Activated T-helper 17 cell treated with anti-CD3 and anti-CD28 coated beads, Interleukin-2, amount 50 U/mL, for 72 hours (primary cell): ENCODE results near the gene CRHR2. TPM values are rescaled to one million over a fixed set of nuclear protein-coding genes. Genes with fewer than 3 reads are reported as not detected.
A peak's percentile ranks its signal among the peaks of the same experiment; 100 is the strongest.

Source experiments
- ATAC-seq: fragments of 150-1000 bp; cut with Tn5 transposase; replicated peaks from 2 replicates; pipeline ENCODE4 v1.10.0; 2021; ENCODE audit warnings: mild to moderate bottlenecking, moderate library complexity
- H3K27ac Mint-ChIP-seq: one replicate; pipeline ENCODE4 v1.8.0; 2022; ENCODE audit warnings: mixed read lengths
- H3K27me3 Mint-ChIP-seq: one replicate; pipeline ENCODE4 v1.8.0; 2022; ENCODE audit warnings: mixed read lengths
- H3K36me3 Mint-ChIP-seq: one replicate; pipeline ENCODE4 v1.8.0; 2022; ENCODE audit warnings: low read depth, mild to moderate bottlenecking, mixed read lengths
- H3K4me1 Mint-ChIP-seq: one replicate; pipeline ENCODE4 v1.8.0; 2022; ENCODE audit warnings: mixed read lengths
- H3K4me3 Mint-ChIP-seq: one replicate; pipeline ENCODE4 v1.8.0; 2022; ENCODE audit warnings: mild to moderate bottlenecking, mixed read lengths
- H3K9me3 Mint-ChIP-seq: one replicate; pipeline ENCODE4 v1.8.0; 2022; ENCODE audit warnings: mixed read lengths
- total RNA-seq, 2 donors: library from RNA; stranded (reverse); gene quantifications; one replicate each; pipeline ENCODE4 v1.2.3, GENCODE V29; 2022

CRHR2 gene
- total RNA-seq, 2 donors from 2014 or later = not detected

- Mint-ChIP-seq H3K4me3 (no peak overlapping the region), H3K9me3 (peaks cover 11% of the 10 kb centered on the region), H3K27me3 (no peaks in the 10 kb centered on the region), H3K27ac (no peak overlapping the region), H3K4me1 (no peaks in the 10 kb centered on the region), H3K36me3 (peaks cover 15% of the 10 kb centered on the region)
- no peak for ATAC-seq
These were observed 31.9 kb upstream of the CRHR2 start for GRCh38 chr7:30714129-30714528.

DNA sequence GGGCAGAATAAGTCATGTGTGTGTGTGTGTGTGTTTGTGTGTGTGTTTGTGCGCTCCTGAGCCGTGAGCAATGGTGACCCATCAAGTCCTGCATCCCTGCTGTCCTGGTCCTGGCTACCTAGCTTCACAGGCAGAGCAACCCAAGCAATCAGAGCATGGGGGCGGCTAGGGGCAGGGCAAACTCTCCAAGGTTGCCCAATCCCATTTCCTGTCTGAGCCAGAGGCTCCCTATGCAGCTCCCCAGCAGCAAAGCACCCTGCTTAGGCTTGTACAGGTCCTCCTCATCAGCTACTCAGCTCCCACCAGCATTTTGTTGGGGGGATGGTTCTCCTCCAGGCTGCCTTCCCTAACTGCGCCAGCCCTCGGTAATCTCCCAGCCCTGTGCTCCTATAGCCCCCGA, 31.1 kb upstream of the CRHR2 start:
- no peaks in the 10 kb centered on the region for H3K27me3 Mint-ChIP-seq
- H3K36me3 Mint-ChIP-seq = peaks cover 12% of the 10 kb centered on the region
- ATAC-seq = no peak
- H3K27ac Mint-ChIP-seq = no peak overlapping the region
- peaks cover 8% of the 10 kb centered on the region for H3K9me3 Mint-ChIP-seq
- H3K4me3 Mint-ChIP-seq = no peak overlapping the region
- H3K4me1 Mint-ChIP-seq = no peaks in the 10 kb centered on the region

DNA sequence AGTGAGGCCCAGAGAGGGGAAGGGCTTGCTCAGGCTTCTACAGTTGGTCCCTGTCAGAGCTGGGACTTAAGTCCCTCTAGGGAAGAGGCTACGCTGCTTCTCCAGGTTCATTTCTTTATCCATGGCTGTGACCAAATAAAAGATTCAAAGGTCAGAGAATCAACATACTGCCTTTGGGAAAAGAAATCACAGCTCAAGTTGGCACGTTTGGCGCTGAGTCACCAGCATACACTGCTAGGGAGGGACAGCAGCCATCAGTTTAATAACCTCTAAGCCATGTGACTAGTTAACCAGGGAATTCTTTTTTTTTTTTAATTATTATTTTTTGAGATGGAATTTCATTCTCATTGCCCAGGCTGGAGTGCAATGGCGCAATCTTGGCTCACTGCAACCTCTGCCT, 28.4 kb upstream of the CRHR2 start:
- H3K27me3 Mint-ChIP-seq = no peaks in the 10 kb centered on the region
- no peaks in the 10 kb centered on the region for H3K9me3 Mint-ChIP-seq
- peaks cover 4% of the 10 kb centered on the region for H3K4me1 Mint-ChIP-seq
- H3K27ac Mint-ChIP-seq = no peak overlapping the region
- ATAC-seq = no peak
- no peak overlapping the region for H3K4me3 Mint-ChIP-seq
- H3K36me3 Mint-ChIP-seq = no peaks in the 10 kb centered on the region

DNA sequence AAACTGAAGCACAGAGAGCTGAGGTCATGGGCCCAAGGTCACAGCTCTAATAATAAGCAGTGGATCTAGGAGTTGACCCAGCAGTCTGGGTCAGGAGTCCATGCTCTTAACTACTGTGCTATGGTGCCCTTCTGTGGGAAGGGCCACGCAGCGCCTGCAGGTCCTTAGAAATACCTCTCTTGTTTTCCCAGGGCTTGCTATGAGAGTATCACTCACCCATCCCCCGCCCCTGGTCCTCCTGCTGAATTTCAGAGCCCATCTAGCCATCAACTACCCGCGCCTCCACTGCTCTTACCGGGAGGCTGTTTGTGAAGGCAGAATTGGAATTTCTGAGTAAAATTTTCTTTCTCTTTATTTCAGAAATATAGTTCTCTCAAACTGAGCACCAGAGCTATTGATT, 27.3 kb upstream of the CRHR2 start:
- Mint-ChIP-seq H3K4me1 (peaks cover 4% of the 10 kb centered on the region), H3K27me3 (no peaks in the 10 kb centered on the region), H3K4me3 (no peak overlapping the region), H3K27ac (no peak overlapping the region), H3K36me3 (no peaks in the 10 kb centered on the region), H3K9me3 (no peaks in the 10 kb centered on the region)
- no peak for ATAC-seq

- H3K27me3 Mint-ChIP-seq = no peaks in the 10 kb centered on the region
- no peaks in the 10 kb centered on the region for H3K36me3 Mint-ChIP-seq
- H3K4me3 Mint-ChIP-seq = no peak overlapping the region
- H3K9me3 Mint-ChIP-seq = no peaks in the 10 kb centered on the region
- no peak overlapping the region for H3K27ac Mint-ChIP-seq
- ATAC-seq = no peak
- peaks cover 4% of the 10 kb centered on the region for H3K4me1 Mint-ChIP-seq
These were observed 26.7 kb upstream of the CRHR2 start for GRCh38 chr7:30708983-30709382.

GRCh38 chr7:30708412-30708811, 26.2 kb upstream of the CRHR2 start:
- Mint-ChIP-seq H3K9me3 (no peaks in the 10 kb centered on the region), H3K27ac (no peak overlapping the region), H3K27me3 (no peaks in the 10 kb centered on the region), H3K4me3 (no peak overlapping the region), H3K36me3 (no peaks in the 10 kb centered on the region), H3K4me1 (peaks cover 4% of the 10 kb centered on the region)
- ATAC-seq = no peak

DNA sequence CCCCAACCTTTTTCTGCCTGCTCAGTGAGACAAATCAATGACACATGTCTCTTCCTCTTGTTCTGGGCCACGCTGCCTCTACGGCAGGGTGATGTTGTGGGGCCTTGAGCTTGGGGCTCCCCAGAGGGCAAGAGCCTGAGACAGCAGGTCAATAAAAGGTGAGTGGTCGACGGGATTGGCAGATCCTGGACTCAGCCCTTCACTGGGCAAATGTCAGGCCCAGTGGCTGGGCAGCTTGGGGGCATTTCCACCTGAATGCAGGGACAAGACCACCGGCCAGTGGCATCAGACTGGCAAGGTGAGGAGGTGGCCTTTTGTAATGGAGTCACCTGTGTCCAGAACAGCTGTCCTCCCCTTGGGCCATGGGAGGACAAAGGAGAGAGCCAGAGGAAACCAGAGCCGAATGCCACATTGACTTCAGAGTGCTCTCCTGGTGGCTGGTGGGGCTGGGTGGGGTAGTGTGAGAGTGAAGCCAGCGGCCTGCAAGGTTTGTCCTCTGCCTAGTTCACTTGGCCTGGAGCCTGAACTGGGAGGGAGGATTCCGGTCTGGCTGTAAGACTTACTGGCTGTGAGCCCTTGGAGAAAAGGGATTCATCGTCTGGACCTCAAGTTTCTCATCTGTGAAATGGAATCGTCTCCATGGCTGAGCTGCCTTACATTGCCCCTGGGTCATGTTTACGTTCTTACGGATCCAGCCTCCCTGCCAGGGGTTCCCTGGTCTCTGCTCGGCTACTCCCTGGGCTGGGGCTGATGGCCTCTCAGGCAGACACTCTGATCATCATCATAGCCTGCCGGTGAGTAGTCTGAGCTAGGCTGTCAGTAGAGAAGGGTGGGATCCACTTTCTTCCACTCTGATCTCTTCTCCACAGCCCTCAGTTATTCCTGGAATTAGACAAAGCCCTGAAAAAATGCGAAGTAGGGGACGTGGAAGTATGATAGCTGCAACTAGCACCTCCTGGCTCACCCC, 25.4 kb upstream of the CRHR2 start:
- Mint-ChIP-seq H3K27ac (no peak overlapping the region), H3K9me3 (no peaks in the 10 kb centered on the region), H3K4me1 (peaks cover 4% of the 10 kb centered on the region), H3K36me3 (no peaks in the 10 kb centered on the region), H3K27me3 (no peaks in the 10 kb centered on the region), H3K4me3 (no peak overlapping the region)
- ATAC-seq = no peak

DNA sequence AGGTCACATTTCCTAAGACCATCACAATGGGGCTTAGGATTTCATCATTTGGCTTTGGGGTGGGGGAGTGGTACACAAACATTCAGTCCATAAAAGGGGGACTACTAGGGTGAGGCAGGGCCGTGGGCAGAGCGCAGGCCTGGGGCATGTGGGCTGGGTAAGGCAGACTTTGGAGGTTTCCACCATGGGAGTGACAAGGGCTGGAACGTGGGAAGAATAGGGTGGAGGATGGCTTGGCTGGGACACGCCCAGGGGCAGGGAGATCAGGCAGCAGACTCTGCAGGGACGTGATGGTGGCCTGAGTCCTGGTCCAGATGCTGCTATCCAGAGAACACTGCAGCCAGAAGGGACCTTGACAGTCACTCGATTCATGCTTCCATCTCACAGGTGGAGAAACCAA, 24.7 kb upstream of the CRHR2 start:
- Mint-ChIP-seq H3K27ac (peak overlapping the region; percentile 51), H3K27me3 (no peaks in the 10 kb centered on the region), H3K9me3 (no peaks in the 10 kb centered on the region), H3K4me1 (peaks cover 8% of the 10 kb centered on the region), H3K36me3 (no peaks in the 10 kb centered on the region), H3K4me3 (no peak overlapping the region)
- ATAC-seq = no peak

DNA sequence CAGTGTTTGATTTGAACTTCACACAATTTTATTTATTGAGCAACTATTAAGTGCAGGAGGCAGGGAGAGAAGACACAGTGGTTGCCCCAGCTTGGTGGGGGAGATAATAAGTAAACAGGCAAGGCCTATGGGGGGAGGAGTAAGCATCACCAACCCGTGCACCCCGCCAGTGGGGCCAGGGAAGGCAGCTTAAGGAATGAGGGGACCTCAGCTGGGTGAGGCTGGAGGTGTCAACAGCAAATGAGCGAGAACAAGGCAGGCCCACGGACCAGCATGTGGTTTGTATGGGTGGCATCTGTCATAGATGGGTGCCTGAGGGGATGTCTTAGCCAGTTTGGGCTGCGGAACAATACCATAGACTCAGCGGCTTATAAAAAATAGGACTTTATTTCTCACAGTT, 24.1 kb upstream of the CRHR2 start:
- no peak overlapping the region for H3K27ac Mint-ChIP-seq
- no peak overlapping the region for H3K4me3 Mint-ChIP-seq
- peaks cover 8% of the 10 kb centered on the region for H3K4me1 Mint-ChIP-seq
- H3K9me3 Mint-ChIP-seq = no peaks in the 10 kb centered on the region
- no peaks in the 10 kb centered on the region for H3K27me3 Mint-ChIP-seq
- ATAC-seq = no peak
- H3K36me3 Mint-ChIP-seq = no peaks in the 10 kb centered on the region

DNA sequence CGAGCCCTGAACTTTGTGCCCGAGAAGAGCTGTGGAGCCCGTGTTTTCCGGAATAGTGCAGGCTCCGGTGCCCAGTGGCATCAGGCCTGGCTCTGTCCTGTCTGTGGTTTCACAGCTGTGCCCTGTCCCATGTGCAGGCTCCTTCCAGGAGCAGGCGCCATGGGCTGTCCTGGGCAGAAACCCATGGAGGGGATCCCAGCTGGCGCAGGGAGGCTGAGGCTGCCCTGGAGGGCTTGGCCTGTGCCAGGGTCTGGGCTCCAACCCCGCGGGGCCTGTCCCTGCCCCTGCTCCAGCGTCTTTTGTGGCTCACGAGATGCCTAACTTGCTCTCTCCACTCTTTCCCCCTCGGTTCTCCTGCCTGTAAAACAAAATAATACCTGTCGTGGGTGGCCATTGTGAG, 23.3 kb upstream of the CRHR2 start:
- H3K27ac Mint-ChIP-seq = no peak overlapping the region
- H3K27me3 Mint-ChIP-seq = no peaks in the 10 kb centered on the region
- no peaks in the 10 kb centered on the region for H3K9me3 Mint-ChIP-seq
- no peaks in the 10 kb centered on the region for H3K36me3 Mint-ChIP-seq
- H3K4me3 Mint-ChIP-seq = no peak overlapping the region
- ATAC-seq = no peak
- peaks cover 8% of the 10 kb centered on the region for H3K4me1 Mint-ChIP-seq

DNA sequence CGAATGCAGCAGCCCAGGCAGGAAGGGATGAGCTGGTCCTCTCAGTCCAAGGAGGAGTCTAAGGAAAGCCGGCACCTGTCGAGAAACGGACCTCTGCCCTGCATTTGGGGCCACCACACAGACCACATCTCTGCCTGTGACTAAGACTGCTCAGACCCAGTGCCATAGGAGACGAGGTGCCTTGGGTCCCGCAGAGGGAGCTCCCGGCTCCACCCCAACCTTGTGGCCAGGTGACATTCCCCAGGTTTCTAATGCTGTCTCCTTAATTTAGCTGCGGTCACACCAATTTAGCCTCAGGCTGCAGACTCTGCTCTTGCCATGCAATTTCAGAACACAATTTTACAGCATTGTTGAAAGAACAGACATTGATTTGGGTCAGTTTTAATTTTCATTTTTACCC, 22.8 kb upstream of the CRHR2 start:
- no peak for ATAC-seq
- Mint-ChIP-seq H3K27ac (no peak overlapping the region), H3K36me3 (no peaks in the 10 kb centered on the region), H3K27me3 (no peaks in the 10 kb centered on the region), H3K4me1 (peaks cover 8% of the 10 kb centered on the region), H3K4me3 (no peak overlapping the region), H3K9me3 (no peaks in the 10 kb centered on the region)

GRCh38 chr7:30703756-30704155, 21.5 kb upstream of the CRHR2 start:
- Mint-ChIP-seq H3K27me3 (no peaks in the 10 kb centered on the region), H3K4me3 (no peak overlapping the region), H3K36me3 (no peaks in the 10 kb centered on the region), H3K27ac (no peak overlapping the region), H3K9me3 (no peaks in the 10 kb centered on the region), H3K4me1 (peaks cover 8% of the 10 kb centered on the region)
- no peak for ATAC-seq

DNA sequence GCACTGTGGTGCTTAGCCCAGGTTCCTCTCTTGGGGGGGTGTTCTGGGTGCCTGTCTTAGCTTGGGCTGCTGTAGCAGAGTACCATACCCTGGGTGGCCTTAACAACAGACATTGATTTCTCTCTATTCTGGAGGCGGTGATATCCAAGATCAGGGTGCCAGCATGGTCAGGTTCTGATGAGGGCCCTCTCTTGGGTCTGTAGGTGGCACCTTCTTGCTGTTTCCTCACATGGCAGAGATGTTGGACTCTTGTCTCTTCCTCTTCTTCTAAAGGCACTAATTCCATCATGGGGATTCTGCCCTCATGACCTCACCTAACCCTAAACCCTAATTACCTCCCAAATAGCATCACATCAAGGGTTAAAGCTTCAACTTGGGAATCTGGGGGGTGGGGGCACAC, 19.9 kb upstream of the CRHR2 start:
- Mint-ChIP-seq H3K4me1 (peaks cover 13% of the 10 kb centered on the region), H3K36me3 (no peaks in the 10 kb centered on the region), H3K4me3 (no peak overlapping the region), H3K27me3 (no peaks in the 10 kb centered on the region), H3K9me3 (no peaks in the 10 kb centered on the region), H3K27ac (no peak overlapping the region)
- no peak for ATAC-seq

DNA sequence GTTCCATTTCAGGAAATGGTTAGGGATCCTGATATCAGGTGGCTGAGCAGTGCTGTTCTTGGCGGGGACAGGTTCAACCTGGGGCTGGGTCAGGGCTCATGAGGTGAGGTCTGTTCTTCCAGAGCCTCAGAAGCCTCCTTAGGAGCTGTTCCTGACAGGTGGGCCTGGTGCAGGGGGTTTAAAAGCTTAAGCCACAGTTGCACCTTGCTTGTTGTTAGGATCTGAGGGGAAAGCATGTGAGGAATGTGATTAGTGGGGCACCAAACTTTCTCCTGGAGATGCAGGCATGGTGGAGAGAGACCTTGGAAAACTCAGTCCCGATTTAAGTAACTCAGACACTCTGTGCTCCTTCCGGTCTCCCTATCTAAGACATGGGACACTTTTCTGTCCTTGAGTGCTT, 18.7 kb upstream of the CRHR2 start:
- ATAC-seq = no peak
- Mint-ChIP-seq H3K4me3 (no peak overlapping the region), H3K36me3 (no peaks in the 10 kb centered on the region), H3K27me3 (no peaks in the 10 kb centered on the region), H3K4me1 (peaks cover 10% of the 10 kb centered on the region), H3K9me3 (no peaks in the 10 kb centered on the region), H3K27ac (no peak overlapping the region)

DNA sequence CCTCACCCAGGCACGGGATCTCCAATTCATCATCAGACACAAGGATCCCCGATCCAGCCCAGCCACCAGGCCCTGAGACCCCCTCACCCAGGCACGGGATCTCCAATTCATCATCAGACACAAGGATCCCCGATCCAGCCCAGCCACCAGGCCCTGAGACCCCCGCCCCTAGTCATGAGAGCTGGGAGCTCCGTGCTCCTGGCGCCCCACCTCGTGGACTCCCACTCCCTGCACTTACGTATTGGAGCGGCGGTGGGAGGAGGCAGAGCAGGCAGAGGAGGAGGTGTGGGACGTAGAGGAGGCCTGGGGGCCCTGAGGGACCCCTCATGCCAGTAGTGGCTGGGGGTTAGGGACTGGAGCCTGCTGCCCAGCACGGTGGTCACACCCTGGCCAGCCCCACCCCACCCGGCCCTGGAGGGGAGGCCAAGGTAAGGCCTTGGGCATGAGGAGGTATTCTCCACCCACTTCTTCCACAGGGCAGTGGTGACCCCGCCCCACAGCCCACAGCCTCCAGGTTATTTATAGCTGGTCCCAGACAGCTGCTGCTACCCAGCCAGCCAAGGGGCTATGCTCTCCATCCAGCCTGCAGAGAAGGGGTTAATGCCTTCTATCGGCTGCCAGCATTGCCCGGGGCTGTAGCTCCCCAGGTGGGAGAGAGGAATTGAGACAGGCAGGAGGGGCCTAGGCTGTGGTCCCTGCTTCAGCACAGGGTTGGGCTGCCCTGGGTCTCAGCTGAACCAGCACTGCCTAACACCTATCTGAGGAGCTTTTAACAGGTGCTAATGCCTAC, 17.6 kb upstream of the CRHR2 start:
- Mint-ChIP-seq H3K4me1 (peaks cover 10% of the 10 kb centered on the region), H3K9me3 (no peaks in the 10 kb centered on the region), H3K27me3 (no peaks in the 10 kb centered on the region), H3K4me3 (no peak overlapping the region), H3K36me3 (no peaks in the 10 kb centered on the region), H3K27ac (no peak overlapping the region)
- ATAC-seq = no peak
